NCI-H526 (cell line): ENCODE measurements around the gene FTHL17.

Source experiments
- DNase-seq, 2 experiments: peaks; one replicate each; lab custom pipeline; 2025; lab: John Stamatoyannopoulos, UW

Gene FTHL17

GRCh38 chrX:31038575-31039326 lies 33.1 kb downstream of the FTHL17 start:
- DNase-seq, result peak in 1 of 2 experiments; percentile 24

GRCh38 chrX:31036895-31037294 lies 34.9 kb downstream of the FTHL17 start:
- DNase-seq, result peak in 1 of 2 experiments; percentile 36

GRCh38 chrX:31027351-31027750 lies 44.5 kb downstream of the FTHL17 start:
- DNase-seq, result no peak

- DNase-seq, result no peak
Observed at GRCh38 chrX:31024866-31025265, 47.0 kb downstream of the FTHL17 start.

- no peak for DNase-seq
Observed at GRCh38 chrX:31021537-31021936, 50.3 kb downstream of the FTHL17 start.
